ENCODE results near the gene BGLAP. TPM values are rescaled to one million over a fixed set of nuclear protein-coding genes. Genes with fewer than 3 reads are reported as not detected.

BGLAP gene
- total and polyA plus RNA-seq, 2 of the 13 experiments (the other 11 are each of a cell fraction or from before 2014, with no cell fraction given) = 0.62 to 1.6 TPM

DNA sequence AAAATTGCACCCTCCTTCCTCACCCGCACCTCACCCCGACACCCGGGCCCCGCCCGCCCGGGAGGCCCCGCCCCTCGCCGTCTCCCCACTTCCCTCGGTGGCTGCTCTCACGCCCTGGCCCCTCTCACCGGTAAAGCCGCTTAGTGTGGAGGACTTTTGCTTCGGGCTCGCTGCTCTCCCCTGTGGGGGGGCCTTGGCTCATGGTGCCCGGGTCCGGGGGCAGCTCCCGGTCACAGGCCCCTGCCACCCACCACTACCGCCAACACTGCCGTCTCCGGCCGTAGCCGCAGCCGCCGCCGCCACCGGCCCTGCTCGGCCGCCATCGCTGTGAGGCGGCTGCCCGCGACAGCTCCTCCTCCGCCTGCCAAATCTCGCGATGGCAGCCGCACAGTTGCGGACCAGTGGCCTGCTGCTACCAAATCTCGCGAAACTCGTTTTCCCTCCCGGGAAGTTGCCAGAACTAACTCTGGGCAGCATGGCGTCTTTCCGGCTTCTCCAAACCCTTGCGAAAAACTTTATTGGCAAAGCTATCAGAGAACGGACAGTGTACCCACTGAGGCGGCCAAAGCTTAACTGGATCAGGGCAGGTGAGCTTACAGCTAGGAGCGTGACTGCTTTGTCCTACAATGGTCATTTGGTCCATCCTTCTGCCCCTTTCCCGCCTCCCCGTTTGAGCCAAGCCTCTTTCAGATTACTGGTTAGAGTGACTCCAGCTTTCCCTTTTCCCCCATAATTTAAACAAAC lies 40.7 kb downstream of the BGLAP start, which contains the start of gene SMG5 (continued):
- peak; percentile 76 for TF ChIP-seq KDM3A (CRISPR knock-in tag; IDR thresholded peaks at IDR 0.05; ENCODE audit: low read depth)
- no peak for TF ChIP-seq STAT5B (CRISPR knock-in tag; IDR thresholded peaks at IDR 0.05)
- peak; percentile 77 for TF ChIP-seq ZEB1 (IDR thresholded peaks at IDR 0.05; ENCODE audit: insufficient replicate concordance, low read depth)
- peak; percentile 98 for TF ChIP-seq YY1 (IDR thresholded peaks at IDR 0.05; ENCODE audit: insufficient read depth, insufficient replicate concordance, low read depth, low read length)
- peak; percentile 85 for TF ChIP-seq ZNF563 (CRISPR knock-in tag; IDR thresholded peaks at IDR 0.05)
- TF ChIP-seq, protein P1, sequence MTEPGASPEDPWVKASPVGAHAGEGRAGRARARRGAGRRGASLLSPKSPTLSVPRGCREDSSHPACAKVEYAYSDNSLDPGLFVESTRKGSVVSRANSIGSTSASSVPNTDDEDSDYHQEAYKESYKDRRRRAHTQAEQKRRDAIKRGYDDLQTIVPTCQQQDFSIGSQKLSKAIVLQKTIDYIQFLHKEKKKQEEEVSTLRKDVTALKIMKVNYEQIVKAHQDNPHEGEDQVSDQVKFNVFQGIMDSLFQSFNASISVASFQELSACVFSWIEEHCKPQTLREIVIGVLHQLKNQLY (CRISPR knock-in tag; IDR thresholded peaks at IDR 0.05) = 0 out of 2 replicates have a peak, but pooled peaks have one; percentile 29
- peak; percentile 53; the same call in 1 of the 2 replicates for TF ChIP-seq CREB1 (IDR thresholded peaks at IDR 0.05)
- peak; percentile 88 for TF ChIP-seq CREB1 (CRISPR knock-in tag; IDR thresholded peaks at IDR 0.05)
- TF ChIP-seq SRY (CRISPR knock-in tag; IDR thresholded peaks at IDR 0.05) = no peak; the same call in 1 of the 2 replicates
- peak; percentile 84 for TF ChIP-seq CREM (IDR thresholded peaks at IDR 0.05)
- TF ChIP-seq CREM (CRISPR knock-in tag; IDR thresholded peaks at IDR 0.05) = no peak
- 0 out of 2 replicates have a peak, but pooled peaks have one; percentile 45 for TF ChIP-seq ZNF816 (CRISPR knock-in tag; IDR thresholded peaks at IDR 0.05; ENCODE audit: borderline replicate concordance)
- peak; percentile 61 for TF ChIP-seq DR1 (CRISPR knock-in tag; IDR thresholded peaks at IDR 0.05)
- no peak for TF ChIP-seq ATF7 (IDR thresholded peaks at IDR 0.05)
- TF ChIP-seq ATF7 (CRISPR knock-in tag; IDR thresholded peaks at IDR 0.05) = no peak
- TF ChIP-seq NR1H2 (CRISPR knock-in tag; IDR thresholded peaks at IDR 0.05; ENCODE audit: borderline replicate concordance, low read depth) = no peak
- TF ChIP-seq, protein P2, sequence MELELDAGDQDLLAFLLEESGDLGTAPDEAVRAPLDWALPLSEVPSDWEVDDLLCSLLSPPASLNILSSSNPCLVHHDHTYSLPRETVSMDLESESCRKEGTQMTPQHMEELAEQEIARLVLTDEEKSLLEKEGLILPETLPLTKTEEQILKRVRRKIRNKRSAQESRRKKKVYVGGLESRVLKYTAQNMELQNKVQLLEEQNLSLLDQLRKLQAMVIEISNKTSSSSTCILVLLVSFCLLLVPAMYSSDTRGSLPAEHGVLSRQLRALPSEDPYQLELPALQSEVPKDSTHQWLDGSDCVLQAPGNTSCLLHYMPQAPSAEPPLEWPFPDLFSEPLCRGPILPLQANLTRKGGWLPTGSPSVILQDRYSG (CRISPR knock-in tag; IDR thresholded peaks at IDR 0.05) = peak; percentile 71; the same call in 1 of the 2 replicates
- peak; percentile 42; the same call in 1 of the 2 replicates for TF ChIP-seq BCL6 (CRISPR knock-in tag; IDR thresholded peaks at IDR 0.05)
- TF ChIP-seq, protein P3, sequence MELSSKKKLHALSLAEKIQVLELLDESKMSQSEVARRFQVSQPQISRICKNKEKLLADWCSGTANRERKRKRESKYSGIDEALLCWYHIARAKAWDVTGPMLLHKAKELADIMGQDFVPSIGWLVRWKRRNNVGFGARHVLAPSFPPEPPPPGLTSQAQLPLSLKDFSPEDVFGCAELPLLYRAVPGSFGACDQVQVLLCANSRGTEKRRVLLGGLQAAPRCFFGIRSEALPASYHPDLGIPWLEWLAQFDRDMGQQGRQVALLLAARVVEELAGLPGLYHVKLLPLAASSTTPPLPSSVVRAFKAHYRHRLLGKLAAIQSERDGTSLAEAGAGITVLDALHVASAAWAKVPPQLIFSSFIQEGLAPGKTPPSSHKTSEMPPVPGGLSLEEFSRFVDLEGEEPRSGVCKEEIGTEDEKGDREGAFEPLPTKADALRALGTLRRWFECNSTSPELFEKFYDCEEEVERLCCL (CRISPR knock-in tag; IDR thresholded peaks at IDR 0.05; ENCODE audit: borderline replicate concordance) = peak; percentile 83; the same call in 1 of the 2 replicates
- TF ChIP-seq GABPA (IDR thresholded peaks at IDR 0.05; ENCODE audit: low read depth, low read length) = peak; percentile 57
- TF ChIP-seq GABPA (CRISPR knock-in tag; IDR thresholded peaks at IDR 0.05; ENCODE audit: low read depth) = peak; percentile 93
- no peak for TF ChIP-seq PHF5A (CRISPR knock-in tag; IDR thresholded peaks at IDR 0.05; ENCODE audit: low read depth, unreplicated experiment)
- TF ChIP-seq, protein P4, sequence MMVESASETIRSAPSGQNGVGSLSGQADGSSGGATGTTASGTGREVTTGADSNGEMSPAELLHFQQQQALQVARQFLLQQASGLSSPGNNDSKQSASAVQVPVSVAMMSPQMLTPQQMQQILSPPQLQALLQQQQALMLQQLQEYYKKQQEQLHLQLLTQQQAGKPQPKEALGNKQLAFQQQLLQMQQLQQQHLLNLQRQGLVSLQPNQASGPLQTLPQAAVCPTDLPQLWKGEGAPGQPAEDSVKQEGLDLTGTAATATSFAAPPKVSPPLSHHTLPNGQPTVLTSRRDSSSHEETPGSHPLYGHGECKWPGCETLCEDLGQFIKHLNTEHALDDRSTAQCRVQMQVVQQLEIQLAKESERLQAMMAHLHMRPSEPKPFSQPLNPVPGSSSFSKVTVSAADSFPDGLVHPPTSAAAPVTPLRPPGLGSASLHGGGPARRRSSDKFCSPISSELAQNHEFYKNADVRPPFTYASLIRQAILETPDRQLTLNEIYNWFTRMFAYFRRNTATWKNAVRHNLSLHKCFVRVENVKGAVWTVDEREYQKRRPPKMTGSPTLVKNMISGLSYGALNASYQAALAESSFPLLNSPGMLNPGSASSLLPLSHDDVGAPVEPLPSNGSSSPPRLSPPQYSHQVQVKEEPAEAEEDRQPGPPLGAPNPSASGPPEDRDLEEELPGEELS (CRISPR knock-in tag; IDR thresholded peaks at IDR 0.05) = 0 out of 2 replicates have a peak, but pooled peaks have one; percentile 42
- TF ChIP-seq THYN1 (CRISPR knock-in tag; IDR thresholded peaks at IDR 0.05; ENCODE audit: borderline replicate concordance, low read depth) = no peak
- TF ChIP-seq RARA (CRISPR knock-in tag; IDR thresholded peaks at IDR 0.05) = no peak
- TF ChIP-seq NAIF1 (CRISPR knock-in tag; IDR thresholded peaks at IDR 0.05; ENCODE audit: borderline replicate concordance) = peak; percentile 68; the same call in 1 of the 2 replicates
- no peak for TF ChIP-seq ZBTB7A (CRISPR knock-in tag; IDR thresholded peaks at IDR 0.05)
- TF ChIP-seq EEA1 (CRISPR knock-in tag; IDR thresholded peaks at IDR 0.05; ENCODE audit: borderline replicate concordance) = 0 out of 2 replicates have a peak, but pooled peaks have one; percentile 79

Measured in HepG2 (cell line).